GM21381 (cell line): ENCODE measurements around the gene HRCT1.
"Not testable (repeated sequence)": the region's sequence is repeated elsewhere in the genome, so short reads cannot be mapped to it uniquely, and the experiment has no call there.

ENCODE experiments used
- ATAC-seq: cut with Tn5 transposase; IDR thresholded peaks from one replicate; pipeline ENCODE4 v1.9.1; 2021; ENCODE audit warnings: mild to moderate bottlenecking, moderate library complexity; ENCODE audit not compliant: unreplicated experiment

The HRCT1 gene

DNA sequence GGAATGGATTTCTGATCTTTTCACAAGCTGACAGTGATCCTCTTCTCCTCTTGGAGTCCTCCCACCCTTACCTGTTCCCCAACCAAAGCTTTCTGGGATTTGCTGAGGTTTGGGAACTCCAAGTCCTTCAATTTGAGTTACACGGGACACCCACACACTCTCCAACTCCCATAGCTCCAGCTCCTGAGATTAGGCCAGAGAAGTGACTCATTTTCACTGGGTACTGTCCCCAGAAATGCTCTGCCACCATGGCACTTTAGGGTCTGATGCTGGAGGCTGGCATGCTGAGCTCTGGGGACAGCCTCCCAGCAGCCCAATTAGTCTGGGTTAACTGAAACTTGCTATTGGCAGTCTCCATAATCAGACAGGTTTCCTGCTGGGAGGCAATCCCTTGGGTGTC is 14.0 kb upstream of the HRCT1 start:
- ATAC-seq = no peak

DNA sequence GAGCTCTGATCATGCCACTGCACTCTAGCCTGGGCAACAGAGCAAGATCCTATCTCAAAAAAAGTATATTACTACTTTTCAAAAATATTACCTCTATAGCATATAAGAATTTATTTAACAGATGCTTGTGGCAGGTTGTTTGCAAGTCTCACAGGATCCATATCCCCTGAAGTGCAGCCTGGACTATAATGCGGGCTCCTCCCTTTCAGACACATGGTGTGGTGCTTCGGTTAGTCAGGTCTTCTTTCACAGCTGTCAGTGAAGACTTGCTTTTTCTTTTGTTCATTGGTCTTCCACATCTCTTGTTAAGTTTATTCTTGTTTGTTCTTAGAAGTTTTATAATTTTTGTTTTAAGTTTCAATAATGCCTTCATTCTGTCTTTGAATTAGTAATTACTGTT is 9.4 kb upstream of the HRCT1 start:
- no peak for ATAC-seq

DNA sequence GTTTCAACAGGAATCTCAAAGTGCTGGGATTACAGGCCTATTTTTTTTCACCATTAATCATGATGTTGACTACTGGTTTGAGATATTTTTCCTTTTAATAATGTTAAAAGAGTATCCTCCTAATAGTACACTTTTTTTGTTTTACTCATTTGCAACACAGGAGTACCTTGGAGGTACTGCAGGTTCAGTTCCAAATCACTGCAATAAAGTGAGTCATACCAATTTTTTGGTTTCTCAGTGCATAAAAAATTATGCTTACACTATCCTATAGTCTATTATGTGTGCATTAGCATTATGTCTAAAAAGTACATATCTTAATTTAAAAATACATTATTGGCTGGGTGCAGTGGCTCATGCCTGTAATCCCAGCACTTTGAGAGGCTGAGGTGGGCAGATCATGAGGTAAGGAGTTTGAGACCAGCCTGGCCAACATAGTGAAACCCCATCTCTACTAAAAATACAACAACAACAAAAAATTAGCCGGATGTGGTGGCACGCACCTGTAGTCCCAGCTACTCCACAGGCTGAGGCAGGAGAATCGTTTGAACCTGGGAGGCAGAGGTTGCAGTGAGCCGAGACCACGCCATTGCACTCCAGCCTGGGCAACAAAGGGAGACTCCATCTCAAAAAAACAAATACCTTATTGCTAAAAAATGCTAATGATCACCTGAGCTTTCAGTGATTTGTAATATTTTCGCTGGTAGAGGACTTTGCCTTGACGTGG is 8.5 kb upstream of the HRCT1 start:
- ATAC-seq = not testable (repeated sequence)

DNA sequence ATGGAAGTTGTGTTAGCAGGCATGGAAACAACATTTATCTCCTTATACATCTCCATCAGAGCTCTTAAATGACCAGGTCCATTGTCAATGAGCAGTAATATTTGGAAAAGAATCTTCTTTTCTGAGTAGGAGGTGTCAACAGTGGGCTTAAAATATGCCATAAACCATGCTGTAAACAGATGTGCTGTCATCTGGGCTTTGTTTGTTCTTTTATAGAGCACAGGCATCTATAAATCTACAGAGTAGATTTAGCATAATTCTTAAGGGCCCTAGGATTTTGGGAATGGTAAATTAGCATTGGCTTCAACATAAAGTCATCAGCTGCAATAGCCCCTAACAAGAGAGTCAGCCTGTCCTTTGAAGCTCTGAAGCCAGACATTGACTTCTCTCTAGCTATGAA is 7.7 kb upstream of the HRCT1 start:
- no peak for ATAC-seq

DNA sequence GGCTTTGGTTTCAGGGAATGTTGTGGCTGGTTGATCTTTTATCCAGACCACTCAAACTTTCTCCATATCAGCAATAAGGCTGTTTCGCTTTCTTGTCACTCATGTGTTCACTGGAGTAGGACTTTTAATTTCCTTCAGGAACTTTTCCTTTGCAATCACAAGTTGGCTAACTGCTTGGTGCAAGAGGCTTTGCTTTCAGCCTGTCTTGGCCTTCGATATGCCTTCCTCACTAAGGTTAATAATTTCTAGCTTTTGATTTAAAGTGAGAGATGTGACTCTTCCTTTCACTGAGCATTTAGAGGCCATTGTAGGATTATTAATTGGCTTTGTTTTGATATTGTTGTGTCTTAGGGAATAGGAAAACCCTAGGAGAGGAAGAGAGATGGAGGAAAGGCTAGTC is 7.0 kb upstream of the HRCT1 start:
- ATAC-seq = no peak

DNA sequence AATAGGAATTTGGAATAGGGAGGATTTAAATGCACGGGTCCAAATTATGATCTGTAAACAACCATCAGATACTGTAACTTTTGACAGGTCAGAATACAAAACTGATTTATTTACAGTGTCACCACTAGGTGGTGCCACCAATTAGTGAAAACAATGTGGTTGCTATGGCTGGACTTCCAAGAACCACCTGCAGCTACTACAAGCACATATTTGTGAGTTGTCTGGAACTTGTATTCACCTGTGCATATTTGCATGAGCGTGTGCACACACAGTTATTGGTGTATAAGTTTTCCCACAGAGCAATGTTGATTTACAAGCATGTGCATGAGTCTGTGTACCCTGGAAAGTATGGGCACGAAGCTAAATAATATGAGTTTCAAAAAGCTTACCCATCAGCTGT is 3.0 kb upstream of the HRCT1 start:
- no peak for ATAC-seq

DNA sequence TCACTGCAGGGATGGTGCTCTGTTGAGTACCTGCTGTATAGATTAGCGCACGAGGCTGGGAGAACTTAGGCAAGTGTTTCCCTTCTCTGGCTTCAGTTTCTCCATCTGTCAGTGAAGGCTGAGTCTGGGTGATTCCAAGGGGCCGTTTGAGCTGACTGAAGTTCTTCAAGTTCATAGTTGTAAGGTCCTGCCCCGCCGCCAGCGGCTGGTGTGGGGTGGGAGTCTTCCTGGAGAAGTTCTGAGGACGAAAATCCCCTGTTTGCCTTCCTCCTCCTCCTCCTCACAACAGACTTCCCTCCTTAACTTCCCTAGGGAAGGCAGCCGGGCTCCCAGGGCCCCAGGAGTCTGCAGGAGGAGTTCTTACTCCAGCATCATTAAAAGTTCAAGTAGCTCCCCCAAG is 1.7 kb upstream of the HRCT1 start:
- no peak for ATAC-seq

DNA sequence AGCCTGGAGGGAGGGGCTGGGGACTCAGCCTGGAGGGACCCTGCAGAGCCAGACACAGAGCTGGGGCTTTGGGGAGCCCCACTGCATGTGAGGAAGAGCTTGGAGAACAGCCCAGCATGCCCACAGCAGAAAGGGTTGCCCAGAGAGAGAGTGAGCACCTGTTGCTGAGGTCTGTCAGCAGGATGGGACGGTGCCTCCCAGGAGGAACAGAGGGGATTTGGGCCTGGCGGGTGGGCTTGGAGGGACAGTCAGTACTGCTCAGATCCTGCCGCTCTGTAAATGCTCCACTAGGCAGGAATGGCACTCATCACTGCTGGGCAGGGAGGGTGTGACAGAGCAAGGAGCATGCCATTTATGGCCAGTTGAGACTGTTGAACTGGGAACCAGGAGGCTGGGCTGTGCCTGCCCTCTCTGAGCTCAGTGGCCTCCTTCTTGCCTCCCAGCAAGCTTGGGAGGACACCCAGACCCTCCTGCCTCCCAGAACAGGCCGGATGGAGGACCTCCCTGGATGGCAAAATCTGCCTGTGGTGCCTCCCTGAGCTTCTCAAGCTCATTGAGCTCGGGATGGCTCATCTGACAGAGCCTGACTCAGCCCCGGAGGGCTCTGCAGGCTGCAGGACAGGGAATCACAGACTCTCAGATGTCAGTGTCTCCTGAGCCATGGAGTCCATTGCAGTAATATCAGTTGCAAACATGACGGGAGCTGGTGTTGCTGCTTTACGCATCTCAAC is 786 bp upstream of the HRCT1 start:
- no peak for ATAC-seq

DNA sequence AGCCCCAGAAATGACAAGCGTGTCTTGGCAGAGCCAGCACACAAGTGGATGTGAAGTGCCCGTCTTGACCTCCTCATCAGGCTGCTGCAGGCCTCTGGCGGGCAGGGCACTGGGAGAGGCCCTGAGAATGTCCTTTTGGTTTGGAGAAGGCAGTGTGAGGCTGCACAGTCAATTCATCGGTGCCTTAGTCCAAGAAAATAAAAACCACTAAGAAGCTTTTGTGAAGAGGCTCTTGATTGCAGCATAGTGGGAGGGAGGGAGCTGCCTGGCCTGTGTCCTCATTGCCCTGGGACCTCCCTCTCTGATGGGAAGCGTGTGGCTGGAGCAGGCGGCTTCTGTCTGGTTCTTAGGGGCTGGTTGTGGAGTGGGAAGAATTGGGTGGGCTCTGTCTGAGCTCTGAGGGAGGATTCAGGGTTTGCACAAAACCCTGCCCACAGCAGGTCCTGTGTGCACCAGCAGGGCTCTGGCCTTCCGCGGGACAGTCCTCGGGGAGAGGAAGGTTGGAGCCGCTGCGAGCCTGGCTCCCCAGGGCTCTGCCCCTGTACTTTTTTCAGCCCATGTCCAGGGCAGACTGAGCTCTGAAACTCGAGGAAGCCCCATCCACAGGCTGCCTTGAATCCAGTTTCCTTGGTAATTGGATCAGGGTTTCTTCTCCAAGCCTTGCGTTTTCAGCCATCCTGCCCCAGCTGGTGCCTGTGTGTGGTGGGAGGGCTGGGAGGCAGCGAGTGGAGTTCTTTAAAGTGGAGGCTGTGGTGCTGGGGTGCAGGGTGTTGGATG is 1.1 kb downstream of the HRCT1 start:
- no peak for ATAC-seq

DNA sequence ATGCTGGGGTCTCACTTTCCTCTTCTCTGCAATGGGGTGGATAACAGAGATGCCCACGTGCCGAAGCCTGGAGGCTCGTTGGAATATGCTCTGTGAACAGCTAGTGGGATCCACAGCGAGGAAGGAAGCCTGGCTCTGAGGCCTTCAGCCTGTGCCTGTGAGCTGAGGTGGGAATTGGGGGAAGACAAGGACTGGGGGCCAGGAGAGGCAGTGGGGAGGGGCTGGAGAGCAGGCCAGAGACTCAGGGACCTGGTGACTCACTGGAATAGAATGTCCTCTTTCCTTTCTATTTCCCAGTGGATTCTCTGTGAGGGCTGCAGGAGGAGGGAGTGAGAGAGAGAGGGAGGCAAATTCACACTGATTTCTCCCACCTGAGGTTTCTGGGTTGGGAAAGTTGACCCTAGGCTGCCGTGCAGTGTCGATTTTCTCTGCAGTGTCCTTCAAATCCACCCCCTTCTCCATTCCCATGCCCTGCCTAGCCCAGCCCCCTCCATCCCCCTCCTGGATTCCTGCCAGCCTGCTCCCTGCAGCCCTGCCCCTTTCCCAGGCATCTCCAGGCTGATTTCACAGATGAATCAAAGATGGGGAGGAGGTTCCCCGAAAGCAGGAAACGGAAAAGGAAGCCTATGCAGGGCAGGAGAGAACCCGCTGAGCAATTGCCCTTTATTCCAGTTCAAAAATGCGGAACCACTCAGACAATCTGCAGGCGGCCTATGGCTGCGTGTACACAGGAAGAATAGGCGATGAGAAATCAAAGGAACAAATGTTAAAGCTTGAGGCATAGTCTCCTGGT is 1.9 kb downstream of the HRCT1 start:
- ATAC-seq = no peak

DNA sequence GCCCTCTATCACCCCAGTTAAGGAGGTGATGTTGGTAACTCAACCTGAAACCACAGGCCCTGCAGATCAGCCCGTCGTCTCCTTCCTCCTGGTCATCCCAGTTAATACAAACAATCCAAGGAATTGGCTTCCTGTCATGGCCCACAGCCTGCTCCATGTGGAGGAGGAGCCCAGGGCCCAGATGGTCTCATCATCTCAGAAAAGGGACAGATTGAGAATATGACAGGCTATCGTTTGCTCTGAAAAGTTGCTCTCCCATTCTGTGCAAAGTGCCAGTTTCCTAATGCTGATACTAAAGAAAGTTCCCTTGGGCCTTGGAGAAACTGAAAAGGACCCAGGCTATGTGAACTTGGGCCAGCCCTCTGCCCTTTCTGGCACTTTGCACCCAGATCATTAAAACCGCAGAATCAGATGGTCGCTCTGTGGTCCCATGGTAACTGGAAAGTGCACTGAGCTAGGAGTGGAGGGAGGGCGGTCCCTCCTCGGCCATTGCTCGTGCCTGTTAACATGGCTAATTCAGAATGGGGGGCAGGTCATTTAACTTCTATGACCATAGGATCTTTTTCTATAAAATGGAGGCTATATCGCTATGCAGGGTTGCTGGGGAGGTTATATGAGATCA is 2.6 kb downstream of the HRCT1 start:
- no peak for ATAC-seq

DNA sequence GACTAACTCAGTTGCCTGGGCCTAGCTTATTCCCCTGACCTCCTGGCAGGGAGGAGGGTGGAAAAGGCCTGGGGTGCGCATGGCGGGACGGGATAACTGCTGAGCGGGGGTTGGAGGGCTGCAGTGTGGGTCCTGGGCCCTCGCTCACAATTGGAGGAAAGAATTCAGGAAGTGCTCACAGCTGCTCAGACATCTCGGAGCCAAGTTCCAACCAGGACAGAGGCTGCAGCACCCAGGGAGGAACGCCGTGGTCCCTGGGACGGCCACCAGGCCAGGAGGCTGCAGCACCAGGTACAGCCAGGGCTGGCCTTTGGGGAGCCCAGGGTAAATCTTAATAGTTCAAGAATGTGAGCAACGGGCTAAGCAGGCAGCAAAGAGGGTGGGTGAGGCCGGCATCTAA is 3.3 kb downstream of the HRCT1 start, which contains the start of gene SPAAR:
TSS of gene SPAAR (plus strand) at position 217 of the 400 bp plus-strand sequence. CDS start 974 bp downstream, outside the sequence.
- ATAC-seq = no peak

DNA sequence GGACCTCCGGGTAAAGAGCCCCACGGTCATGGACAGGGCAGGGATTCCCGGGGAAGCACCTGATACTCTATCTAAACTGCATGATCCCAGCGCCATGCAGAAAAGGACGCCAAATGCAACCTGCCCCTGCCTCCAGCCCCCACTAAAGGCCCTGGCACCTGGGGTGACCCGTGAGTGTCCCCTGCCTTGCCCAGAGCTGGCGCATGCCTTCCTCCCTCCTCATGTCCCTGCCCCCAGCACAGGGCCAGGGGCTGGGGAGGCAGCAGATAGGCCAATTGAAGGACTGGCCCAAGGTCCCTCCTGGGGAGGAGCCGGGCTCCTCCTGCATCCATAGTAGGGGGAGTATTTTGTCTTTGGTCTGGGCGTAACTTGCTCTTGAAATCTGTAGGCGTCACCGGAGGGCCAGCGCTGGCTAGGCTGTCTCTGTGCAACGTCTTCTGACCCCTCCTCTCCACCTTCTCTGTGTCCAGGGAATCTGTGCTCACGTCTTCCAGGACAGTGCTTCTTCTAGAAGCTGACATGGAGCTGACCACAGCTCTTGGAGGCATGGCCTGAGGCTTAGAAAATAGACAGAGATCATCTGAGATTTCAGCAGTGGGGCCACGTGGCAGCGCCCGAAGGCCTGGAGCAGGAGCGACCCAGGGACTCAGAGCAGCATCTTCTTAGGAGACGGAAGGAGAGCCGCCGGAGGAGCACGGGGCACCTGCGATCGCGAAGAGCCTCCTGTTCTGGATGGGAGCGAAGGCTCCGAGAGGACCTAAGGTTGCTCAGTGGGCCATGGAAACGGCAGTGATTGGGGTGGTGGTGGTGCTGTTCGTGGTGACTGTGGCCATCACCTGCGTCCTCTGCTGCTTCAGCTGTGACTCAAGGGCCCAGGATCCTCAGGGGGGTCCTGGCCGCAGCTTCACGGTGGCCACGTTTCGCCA is 3.9 kb downstream of the HRCT1 start:
- no peak for ATAC-seq

DNA sequence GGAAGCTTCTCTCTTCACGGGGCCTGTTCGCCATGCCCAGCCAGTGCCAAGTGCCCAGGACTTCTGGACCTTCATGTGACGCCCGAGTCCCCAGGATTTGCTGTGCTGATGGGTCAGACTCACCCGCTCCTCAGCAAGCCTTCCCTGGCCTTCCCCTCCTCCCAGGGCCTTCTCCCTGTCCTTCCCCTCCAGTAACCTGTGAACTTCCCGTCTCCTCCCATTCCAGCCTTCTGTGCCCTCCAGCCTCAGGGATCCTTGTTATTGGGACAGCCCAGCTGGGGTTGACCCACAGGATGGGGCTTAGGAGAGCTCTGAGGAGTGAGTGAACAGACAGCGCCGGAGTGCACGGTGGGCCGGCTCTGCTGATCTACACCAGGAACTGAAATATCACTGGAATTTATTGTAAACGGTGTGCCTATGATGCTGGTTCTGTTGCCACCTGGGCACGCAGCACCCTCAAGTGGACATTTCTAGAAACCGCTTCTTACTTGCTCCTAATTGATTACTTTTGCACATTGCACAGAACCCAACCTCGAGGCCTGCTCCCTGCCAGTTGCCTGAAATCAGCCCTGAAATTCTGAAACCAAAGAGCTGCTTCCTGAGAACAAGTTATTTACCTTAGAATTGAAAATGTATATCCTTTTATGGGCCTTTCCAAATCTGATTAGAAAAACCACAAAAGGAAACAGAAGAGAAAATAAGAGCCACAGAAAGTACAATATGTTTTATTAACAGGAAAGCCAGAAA is 4.8 kb downstream of the HRCT1 start:
- no peak for ATAC-seq

DNA sequence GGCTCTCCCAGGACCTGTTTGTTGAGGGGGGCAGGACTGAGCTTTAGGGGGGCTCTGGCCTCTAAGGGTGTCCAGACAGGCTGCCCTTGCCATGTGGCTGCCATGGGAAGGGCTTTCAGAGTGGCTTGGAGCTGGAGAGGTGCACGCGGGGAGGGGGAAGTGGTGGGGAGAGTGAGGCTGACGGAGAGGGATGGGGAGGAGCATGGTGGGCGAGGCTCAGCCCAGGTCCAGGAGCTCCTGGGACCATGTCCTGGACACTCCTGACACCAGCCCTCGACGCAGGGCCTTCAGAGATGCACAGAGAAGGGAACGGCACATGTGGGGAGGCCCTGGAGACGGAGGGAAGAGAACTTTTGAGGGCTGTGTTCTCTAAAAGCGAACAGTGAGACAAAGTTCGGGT is 5.7 kb downstream of the HRCT1 start:
- no peak for ATAC-seq

DNA sequence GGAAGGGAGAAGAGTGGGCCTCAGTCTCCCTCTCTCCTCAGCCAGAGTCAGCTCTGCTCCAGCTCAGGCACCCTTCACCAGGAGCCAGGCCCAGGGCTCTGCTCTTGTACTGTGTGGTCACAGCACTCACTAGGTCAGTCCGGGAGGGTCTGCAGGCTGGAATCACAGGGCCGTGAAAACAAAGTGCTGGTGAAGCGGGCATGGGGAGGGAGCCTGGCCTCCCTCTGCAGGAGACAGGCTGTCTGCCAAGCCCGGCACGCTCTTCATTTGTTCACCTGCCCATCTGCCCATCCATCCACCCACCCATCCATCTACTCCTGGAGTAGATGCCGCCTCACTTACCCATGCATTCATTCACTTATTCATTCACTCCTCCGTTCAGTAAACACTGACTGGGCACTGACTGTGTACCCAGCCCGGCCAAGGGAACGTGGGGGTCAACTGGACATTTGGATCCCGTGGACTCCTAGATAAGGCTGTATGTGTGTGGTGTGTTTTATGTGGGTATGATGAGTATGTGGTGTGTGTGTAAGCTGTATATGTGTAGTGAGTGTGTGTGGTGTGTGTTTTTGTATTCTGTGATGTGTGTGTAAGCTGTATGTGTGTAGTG is 6.9 kb downstream of the HRCT1 start:
- no peak for ATAC-seq

DNA sequence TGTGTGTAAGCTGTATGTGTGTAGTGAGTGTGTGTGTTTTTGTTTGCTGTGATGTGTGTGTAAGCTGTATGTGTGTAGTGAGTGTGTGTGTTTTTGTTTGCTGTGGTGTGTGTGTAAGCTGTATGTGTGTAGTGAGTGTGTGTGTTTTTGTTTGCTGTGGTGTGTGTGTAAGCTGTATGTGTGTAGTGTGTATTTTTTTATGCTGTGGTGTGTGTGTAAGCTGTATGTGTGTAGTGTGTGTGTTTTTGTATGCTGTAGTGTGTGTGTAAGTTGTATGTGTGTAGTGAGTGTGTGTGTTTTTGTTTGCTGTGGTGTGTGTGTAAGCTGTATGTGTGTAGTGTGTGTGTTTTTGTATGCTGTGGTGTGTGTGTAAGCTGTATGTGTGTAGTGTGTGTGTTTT is 7.4 kb downstream of the HRCT1 start:
- not testable (repeated sequence) for ATAC-seq

DNA sequence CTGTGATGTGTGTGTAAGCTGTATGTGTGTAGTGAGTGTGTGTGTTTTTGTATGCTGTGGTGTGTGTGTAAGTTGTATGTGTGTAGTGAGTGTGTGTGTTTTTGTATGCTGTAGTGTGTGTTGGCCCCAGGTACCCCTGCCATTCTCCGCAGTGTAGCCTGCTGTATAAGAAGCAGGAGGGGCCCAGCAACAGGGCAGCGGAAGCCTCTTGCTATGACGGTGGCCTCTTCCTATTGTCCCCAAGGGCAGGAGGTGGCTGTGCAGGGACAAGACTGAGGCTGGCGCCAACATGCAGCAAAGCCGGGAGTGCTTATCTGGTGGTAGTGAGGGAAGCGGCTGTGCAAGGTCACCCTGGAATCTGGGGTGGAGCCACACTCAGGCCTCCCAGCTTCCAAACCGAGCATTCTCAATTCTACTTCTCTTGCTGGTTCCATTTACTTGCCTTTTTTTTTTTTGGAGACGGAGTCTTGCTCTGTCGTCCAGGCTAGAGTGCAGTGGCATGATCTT is 8.4 kb downstream of the HRCT1 start:
- no peak for ATAC-seq
